Heart left ventricle (tissue), 16 donors: Measurements from ENCODE around the gene PRG2. TPM values are rescaled to one million over a fixed set of nuclear protein-coding genes. Genes with fewer than 3 reads are reported as not detected.

Experiments used
- ATAC-seq, 4 donors: fragments of 200-7000 bp; cut with Tn5 transposase; one replicate each; pipeline ENCODE4 v1.9.1; 2020 to 2022; ENCODE audit warnings: moderate library complexity in 4 of 4, mild to moderate bottlenecking in 3 of 4, moderate number of reproducible peaks in 1 of 4
- DNase-seq, 5 donors: peaks; one replicate each; pipeline ENCODE4 v3.0.0-alpha.2; 2020
- H3K27ac ChIP-seq, 12 donors: fragments of 200-600 bp; sonication (generic) in 4 of 12; one replicate each; pipeline versions ENCODE4 v1.5.0 to v1.8.0; 2016 to 2022; ENCODE audit warnings: mild to moderate bottlenecking in 2 of 12
- H3K27me3 ChIP-seq, 9 donors: fragments of 200-600 bp; sonication (generic) in 2 of 9; one replicate each; pipeline versions ENCODE4 v1.5.1 to v1.8.0; 2016 to 2022; ENCODE audit warnings: mild to moderate bottlenecking in 3 of 9
- H3K36me3 ChIP-seq, 9 donors: fragments of 200-600 bp; sonication (generic) in 2 of 9; one replicate each; pipeline versions ENCODE4 v1.5.0 to v1.8.0; 2018 to 2022; ENCODE audit warnings: mild to moderate bottlenecking in 2 of 9
- H3K4me1 ChIP-seq, 12 donors: fragments of 200-600 bp; sonication (generic) in 4 of 12; one replicate each; pipeline versions ENCODE4 v1.5.0 to v1.8.0; 2016 to 2022; ENCODE audit warnings: mild to moderate bottlenecking in 3 of 12
- H3K4me3 ChIP-seq, 12 donors: fragments of 200-600 bp; sonication (generic) in 4 of 12; one replicate each; pipeline versions ENCODE4 v1.5.0 to v1.8.0; 2017 to 2022; ENCODE audit warnings: mild to moderate bottlenecking in 9 of 12, moderate library complexity in 4 of 12
- H3K9me3 ChIP-seq, 12 donors: fragments of 200-600 bp; sonication (generic) in 4 of 12; one replicate each; pipeline versions ENCODE4 v1.5.0 to v1.8.0; 2016 to 2022; ENCODE audit warnings: mild to moderate bottlenecking in 1 of 12
- CTCF ChIP-seq, 12 donors: fragments of 200-600 bp; sonication (generic) in 4 of 12; IDR thresholded peaks; one replicate each; pipeline versions ENCODE4 v1.5.0 to v1.8.0; 2018 to 2022; ENCODE audit warnings: antibody characterized with exemption in 12 of 12, mild to moderate bottlenecking in 5 of 12
- POLR2A ChIP-seq, 2 donors: fragments of 450-650 bp; IDR thresholded peaks; one replicate each; pipeline ENCODE4 v1.6.1; 2017; ENCODE audit warnings: antibody characterized with exemption in 2 of 2, mild to moderate bottlenecking in 2 of 2, moderate library complexity in 2 of 2
- WGBS, 4 donors: extraction: QIAGEN DNeasy Blood & Tissue Kit in 2 of 4; methylation state at CpG; one replicate each; pipeline versions ENCODE4 v1.1.5 to v1.1.7; 2013 to 2018; 5-methylcytosine and 5-hydroxymethylcytosine counted together
- intact Hi-C, 10 donors: fragments of 100-400 bp; cut with DNase I; formaldehyde crosslinking; loops; one replicate each; pipeline versions ENCODE4 v1.11.1 to v1.14.2; 2022
- polyA plus RNA-seq, 2 donors: library from polyadenylated mRNA; stranded (reverse); fragments of 200-250 nt; gene quantifications; one replicate each; pipeline ENCODE4 v1.2.3, GENCODE V29; 2013
- total RNA-seq, 9 donors: library from RNA; depleted of rRNA in 2 of 9; stranded (reverse); fragments of >200 nt in 2 of 9; fragmentation: NEBNext Ultra II Directional in 3 of 9; extraction: Animal tissue kit (Norgen Biotek cat#: 25700) in 3 of 9; gene quantifications; one replicate each; pipeline versions ENCODE4 v1.1.0 to v1.2.4, GENCODE V29; 2016 to 2023
- donor health status: ischemic (EF 13 %, LVEDD 7.1; RV severe dilation, severe dysfunction).
- donor health status: healthy with polysubstance abuse.
- donor health status: DM: no; HTN: yes; CAD: no.
- donor health status: DM: no; HTN: no; CAD: no.
- donor health status: ischemic (EF 25% LVEDD 6.9; RV normal size, moderate dysfunction).
- donor health status: ischemic (EF 25% LVEDD 5.7; RV mildly dilated, moderate dysfunction).
- donor health status: healthy.
- donor health status: DM: yes; HTN: yes; CAD: no.
- donor health status: ischemic (EF 35%, LVEDD 5.7; RV mildly dilated, moderate dysfunction).
- donor health status: nonischemic (EF 11% LVEDD 7.7; RV severe dilation, severe dysfunction).
- donor health status: DM: yes; HTN: yes; CAD: no.
- donor health status: PGD.
- donor health status: ischemic (EF 29% LVEDD 5.4; RV normal size, mild dysfunction).
- donor health status: nonischemic (EF 23%, LVEDD 6.1; RV moderate dilation, normal function).

The PRG2 gene
- total and polyA plus RNA-seq, 11 donors: 0.04 to 0.27 (median 0.20) TPM; not detected in 6

- 51 to 65% (median 55%) methylated on average over 6 of the region's 6 CpGs for WGBS, 4 donors
- no peak for TF ChIP-seq POLR2A (IDR thresholded peaks at IDR 0.05)
- TF ChIP-seq CTCF (IDR thresholded peaks at IDR 0.05): no peak
- Histone ChIP-seq H3K4me1 (peaks cover 4 to 22% (median 19%) of the 10 kb centered on the region in 12 donors), H3K4me3 (no peak overlapping the region), H3K9me3 (no peaks in the 10 kb centered on the region), H3K27me3 (no peaks in the 10 kb centered on the region), H3K36me3 (peaks cover 0 to 13% (median 4%) of the 10 kb centered on the region in 9 donors), H3K27ac (no peak overlapping the region)
- ATAC-seq (no peak), DNase-seq (no peak)
- intact Hi-C loops: no loop called here
These were observed 11.9 kb upstream of the PRG2 start for GRCh38 chr11:57402188-57403002.

GRCh38 chr11:57399972-57400578 is 9.6 kb upstream of the PRG2 start:
- TF ChIP-seq POLR2A (IDR thresholded peaks at IDR 0.05): no peak
- TF ChIP-seq CTCF (IDR thresholded peaks at IDR 0.05): no peak
- intact Hi-C loops: no loop called here
- ATAC-seq (no peak), DNase-seq (no peak)
- Histone ChIP-seq H3K36me3 (no peaks in the 10 kb centered on the region), H3K4me3 (no peak overlapping the region), H3K27ac (no peak overlapping the region), H3K4me1 (no peaks in the 10 kb centered on the region), H3K9me3 (no peaks in the 10 kb centered on the region), H3K27me3 (no peaks in the 10 kb centered on the region)
- WGBS, 4 donors: 90 to 93% (median 92%) methylated on average over 4 of the region's 4 CpGs

GRCh38 chr11:57399221-57399620 is 8.8 kb upstream of the PRG2 start:
- Histone ChIP-seq H3K4me3 (no peak overlapping the region), H3K9me3 (no peaks in the 10 kb centered on the region), H3K4me1 (no peaks in the 10 kb centered on the region), H3K27me3 (no peaks in the 10 kb centered on the region), H3K27ac (no peak overlapping the region), H3K36me3 (no peaks in the 10 kb centered on the region)
- intact Hi-C loops: no loop called here
- no peak for ATAC-seq
- TF ChIP-seq CTCF (IDR thresholded peaks at IDR 0.05): no peak
- no peak for TF ChIP-seq POLR2A (IDR thresholded peaks at IDR 0.05)
- DNase-seq: no peak
- WGBS, 4 donors: 68 to 77% (median 71%) methylated on average over 5 of the region's 5 CpGs

GRCh38 chr11:57397394-57397990 is 7.0 kb upstream of the PRG2 start:
- Histone ChIP-seq H3K27ac (no peak overlapping the region), H3K4me3 (no peak overlapping the region), H3K27me3 (no peaks in the 10 kb centered on the region), H3K9me3 (no peaks in the 10 kb centered on the region), H3K36me3 (no peaks in the 10 kb centered on the region), H3K4me1 (no peaks in the 10 kb centered on the region)
- 83 to 86% (median 85%) methylated on average over 4 of the region's 4 CpGs for WGBS, 4 donors
- intact Hi-C loops: no loop called here
- ATAC-seq (no peak), DNase-seq (no peak)
- TF ChIP-seq CTCF (IDR thresholded peaks at IDR 0.05) (no peak), POLR2A (IDR thresholded peaks at IDR 0.05) (no peak)
